Neuronal stem cell (in vitro differentiated cells): Measurements from ENCODE around the gene SIDT1.

Experiments used
- DNase-seq: peaks from one replicate; pipeline ENCODE4 v3.0.0-alpha.2; 2013; ENCODE audit warnings: low spot score
- H2AFZ ChIP-seq: one replicate; pipeline ENCODE4 v1.6.1; 2013; ENCODE audit warnings: mild to moderate bottlenecking, low read length, inconsistent platforms
- H2AK5ac ChIP-seq: 2 replicates; pipeline ENCODE4 v1.6.1; 2013; ENCODE audit warnings: low read depth, mild to moderate bottlenecking, inconsistent platforms, low read length, moderate library complexity, mixed read lengths
- H2BK120ac ChIP-seq: 2 replicates; pipeline ENCODE4 v1.6.1; 2013; ENCODE audit warnings: low read depth, mild to moderate bottlenecking, inconsistent platforms, low read length, moderate library complexity, mixed read lengths
- H2BK12ac ChIP-seq: one replicate; pipeline ENCODE4 v1.6.1; 2013; ENCODE audit warnings: low read length, inconsistent platforms
- H2BK15ac ChIP-seq: 2 replicates; pipeline ENCODE4 v1.6.1; 2013; ENCODE audit warnings: mild to moderate bottlenecking, low read length, inconsistent platforms, mixed read lengths
- H2BK5ac ChIP-seq: one replicate; pipeline ENCODE4 v1.6.1; 2013; ENCODE audit warnings: inconsistent platforms, mild to moderate bottlenecking, low read length, moderate library complexity
- H3K14ac ChIP-seq: one replicate; pipeline ENCODE4 v1.6.1; 2013; ENCODE audit warnings: low read length, inconsistent platforms
- H3K18ac ChIP-seq: 2 replicates; pipeline ENCODE4 v1.6.1; 2013; ENCODE audit warnings: low read length, inconsistent platforms
- H3K23ac ChIP-seq: 2 replicates; pipeline ENCODE4 v1.6.1; 2013; ENCODE audit warnings: low read depth, mild to moderate bottlenecking, mixed read lengths, low read length, inconsistent platforms; ENCODE audit not compliant: poor library complexity
- H3K27ac ChIP-seq: replicated peaks from 3 replicates; pipeline ENCODE4 v1.5.1; 2013; ENCODE audit warnings: low read length, inconsistent platforms
- H3K27me3 ChIP-seq, 3 experiments: 2 replicates each; pipeline ENCODE4 v1.6.1; 2013; ENCODE audit warnings: low read length in 3 of 3, mild to moderate bottlenecking in 2 of 3, inconsistent platforms in 1 of 3, low read depth in 1 of 3, mixed read lengths in 1 of 3, moderate library complexity in 1 of 3; ENCODE audit not compliant: control insufficient read depth in 3 of 3, insufficient read depth in 3 of 3
- H3K36me3 ChIP-seq, 2 donors: replicated peaks in 1 of 2; 2 replicates each; pipeline ENCODE4 v1.6.1; 2013; ENCODE audit warnings: low read length in 2 of 2; ENCODE audit not compliant: control insufficient read depth in 2 of 2, insufficient read depth in 2 of 2
- H3K4ac ChIP-seq: 2 replicates; pipeline ENCODE4 v1.6.1; 2013; ENCODE audit warnings: inconsistent platforms, mild to moderate bottlenecking, low read length, moderate library complexity
- H3K4me1 ChIP-seq, 2 donors: 1 replicate in 1 of 2; 2 replicates in 1 of 2; pipeline ENCODE4 v1.6.1; 2013; ENCODE audit warnings: low read length in 2 of 2, low read depth in 1 of 2; ENCODE audit not compliant: control insufficient read depth in 2 of 2, insufficient read depth in 1 of 2
- H3K4me2 ChIP-seq: one replicate; pipeline ENCODE4 v1.6.1; 2013; ENCODE audit warnings: mild to moderate bottlenecking, low read length, inconsistent platforms; ENCODE audit not compliant: insufficient read depth, poor library complexity, severe bottlenecking
- H3K4me3 ChIP-seq, 2 donors: 2 replicates each; pipeline ENCODE4 v1.5.1; 2013; ENCODE audit warnings: low read length in 2 of 2, mild to moderate bottlenecking in 2 of 2, inconsistent platforms in 1 of 2, moderate library complexity in 1 of 2
- H3K79me1 ChIP-seq: one replicate; pipeline ENCODE4 v1.6.1; 2013; ENCODE audit warnings: low read depth, mild to moderate bottlenecking, inconsistent platforms, low read length, moderate library complexity
- H3K9ac ChIP-seq: one replicate; pipeline ENCODE4 v1.6.1; 2013; ENCODE audit warnings: mild to moderate bottlenecking, low read depth, low read length, inconsistent platforms; ENCODE audit not compliant: poor library complexity
- H3K9me3 ChIP-seq, 2 donors: replicated peaks in 1 of 2; 2 replicates each; pipeline versions ENCODE3 to v1.6.1; 2013; ENCODE audit warnings: low read length in 2 of 2, mild to moderate bottlenecking in 2 of 2, inconsistent platforms in 1 of 2, low read depth in 1 of 2, mixed read lengths in 1 of 2, moderate library complexity in 1 of 2; ENCODE audit not compliant: control insufficient read depth in 2 of 2, insufficient read depth in 1 of 2
- H4K8ac ChIP-seq: one replicate; pipeline ENCODE4 v1.6.1; 2013; ENCODE audit warnings: low read depth, mild to moderate bottlenecking, inconsistent platforms, low read length, moderate library complexity
- H4K91ac ChIP-seq: one replicate; pipeline ENCODE4 v1.6.1; 2013; ENCODE audit warnings: low read length, low read depth, mild to moderate bottlenecking, inconsistent platforms; ENCODE audit not compliant: poor library complexity
- WGBS, 2 donors: extraction: QIAGEN DNeasy Blood & Tissue Kit; methylation state at CpG; one replicate each; pipeline ENCODE4 v1.1.7; 2013; ENCODE audit warnings: missing lambda C conversion rate in 2 of 2, mixed read lengths in 1 of 2; ENCODE audit not compliant: insufficient read length in 2 of 2, insufficient replicate concordance in 1 of 2; ENCODE audit errors: extremely low coverage in 2 of 2; 5-methylcytosine and 5-hydroxymethylcytosine counted together

SIDT1 gene

GRCh38 chr3:113638910-113639309 lies 106.6 kb downstream of the SIDT1 start:
- H3K23ac ChIP-seq = no peak overlapping the region
- no peak overlapping the region for H3K4me3 ChIP-seq
- no peak overlapping the region for H2AFZ ChIP-seq
- no peaks in the 10 kb centered on the region for H3K27me3 ChIP-seq
- peaks cover 0 to 2% of the 10 kb centered on the region in 2 donors for H3K9me3 ChIP-seq
- H3K18ac ChIP-seq = no peak overlapping the region
- H3K9ac ChIP-seq = no peak overlapping the region
- H4K91ac ChIP-seq = no peak overlapping the region
- no peaks in the 10 kb centered on the region for H3K36me3 ChIP-seq
- H2BK12ac ChIP-seq = no peak overlapping the region
- H2AK5ac ChIP-seq = no peak overlapping the region
- no peak overlapping the region for H3K4me2 ChIP-seq
- H3K4ac ChIP-seq = no peak overlapping the region
- no peak overlapping the region for H3K27ac ChIP-seq
- DNase-seq = no peak
- H3K4me1 ChIP-seq = no peaks in the 10 kb centered on the region
- no peak overlapping the region for H2BK120ac ChIP-seq
- no peak overlapping the region for H3K14ac ChIP-seq
- no peak overlapping the region for H2BK5ac ChIP-seq
- no CpG with 5 or more reads among the region's 3 CpGs for WGBS, 2 donors
- no peak overlapping the region for H2BK15ac ChIP-seq
- no peak overlapping the region for H4K8ac ChIP-seq
- no peaks in the 10 kb centered on the region for H3K79me1 ChIP-seq

- H3K27me3 ChIP-seq = no peaks in the 10 kb centered on the region
- WGBS, 2 donors = no CpG with 5 or more reads among the region's 7 CpGs
- H2AFZ ChIP-seq = no peak overlapping the region
Measured at GRCh38 chr3:113643583-113643982, 111.2 kb downstream of the SIDT1 start.

DNA sequence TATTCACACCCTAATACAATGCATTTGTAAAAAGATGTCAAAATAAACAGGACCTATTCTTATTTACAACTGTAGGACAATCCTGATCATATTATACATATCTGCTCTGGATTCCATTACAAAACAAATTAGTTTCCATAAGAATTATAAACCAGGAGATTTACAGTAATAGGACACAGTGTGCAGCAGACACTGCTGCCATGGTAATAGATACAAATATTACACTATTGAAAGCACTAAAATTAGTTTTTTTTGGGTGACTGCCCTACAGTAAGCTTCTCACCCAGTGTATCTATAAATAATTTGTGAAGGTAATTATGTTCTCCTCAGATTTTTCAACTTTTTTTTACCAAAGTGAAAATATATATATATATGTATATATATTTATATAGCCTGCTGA lies 116.2 kb downstream of the SIDT1 start:
- H3K4me3 ChIP-seq = no peak overlapping the region
- no peak overlapping the region for H2BK120ac ChIP-seq
- H2BK15ac ChIP-seq = no peak overlapping the region
- H2AK5ac ChIP-seq = no peak overlapping the region
- no peak overlapping the region for H2BK12ac ChIP-seq
- H3K27ac ChIP-seq = no peak overlapping the region
- no peak overlapping the region for H2BK5ac ChIP-seq
- no peak overlapping the region for H3K9ac ChIP-seq
- no peaks in the 10 kb centered on the region for H3K79me1 ChIP-seq
- no peak overlapping the region for H3K4me2 ChIP-seq
- no peak overlapping the region for H4K91ac ChIP-seq
- H3K27me3 ChIP-seq = no peaks in the 10 kb centered on the region
- no peak overlapping the region for H4K8ac ChIP-seq
- H3K4me1 ChIP-seq = no peaks in the 10 kb centered on the region
- no peak overlapping the region for H3K14ac ChIP-seq
- no peak overlapping the region for H3K23ac ChIP-seq
- H3K36me3 ChIP-seq = no peaks in the 10 kb centered on the region
- no peak overlapping the region for H3K4ac ChIP-seq
- peaks cover 4 to 17% of the 10 kb centered on the region in 2 donors for H3K9me3 ChIP-seq
- DNase-seq = no peak
- H3K18ac ChIP-seq = no peak overlapping the region
- no peak overlapping the region for H2AFZ ChIP-seq

More at GRCh38 chr3:113643583-113643982, 111.2 kb downstream of the SIDT1 start:
- Histone ChIP-seq H3K4me2 (no peak overlapping the region), H2BK12ac (no peak overlapping the region), H3K4me3 (no peak overlapping the region), H3K9me3 (peaks cover 4 to 17% of the 10 kb centered on the region in 2 donors), H3K79me1 (no peaks in the 10 kb centered on the region), H2BK15ac (no peak overlapping the region), H3K14ac (no peak overlapping the region), H4K8ac (no peak overlapping the region), H2BK5ac (no peak overlapping the region), H4K91ac (no peak overlapping the region), H2BK120ac (no peak overlapping the region), H3K4me1 (no peaks in the 10 kb centered on the region), H3K27ac (no peak overlapping the region), H3K36me3 (no peaks in the 10 kb centered on the region), H3K4ac (no peak overlapping the region), H2AK5ac (no peak overlapping the region), H3K9ac (no peak overlapping the region), H3K23ac (no peak overlapping the region), H3K18ac (no peak overlapping the region)
- DNase-seq = no peak

GRCh38 chr3:113649174-113649845 lies 117.0 kb downstream of the SIDT1 start:
- Histone ChIP-seq H3K27me3 (no peaks in the 10 kb centered on the region), H3K4me3 (no peak overlapping the region), H2AK5ac (no peak overlapping the region), H2BK5ac (no peak overlapping the region), H3K14ac (no peak overlapping the region), H3K4ac (no peak overlapping the region), H3K23ac (no peak overlapping the region), H4K8ac (no peak overlapping the region), H3K79me1 (no peaks in the 10 kb centered on the region), H2AFZ (no peak overlapping the region), H3K4me2 (no peak overlapping the region), H3K18ac (no peak overlapping the region), H2BK12ac (no peak overlapping the region), H3K9ac (no peak overlapping the region), H3K9me3 (peaks cover 2 to 11% of the 10 kb centered on the region in 2 donors), H3K27ac (no peak overlapping the region), H2BK120ac (no peak overlapping the region), H3K36me3 (no peaks in the 10 kb centered on the region), H4K91ac (no peak overlapping the region), H2BK15ac (no peak overlapping the region), H3K4me1 (no peaks in the 10 kb centered on the region)
- no CpG with 5 or more reads among the region's 6 CpGs for WGBS, 2 donors
- no peak for DNase-seq
